HepG2 (cell line): Measurements from ENCODE around the gene EXOC6B. TPM values are rescaled to one million over a fixed set of nuclear protein-coding genes. Genes with fewer than 3 reads are reported as not detected.
A peak's percentile ranks its signal among the peaks of the same experiment; 100 is the strongest.

Source experiments
- ARID2 ChIP-seq: sonication (generic); formaldehyde crosslinking; IDR thresholded peaks from 2 replicates; pipeline ENCODE4 v1.8.1; 2022; ENCODE audit warnings: mild to moderate bottlenecking, missing genetic modification reagents, borderline replicate concordance
- ARID5B ChIP-seq: IDR thresholded peaks from 2 replicates; pipeline ENCODE4 v1.4.0; 2020; ENCODE audit warnings: mild to moderate bottlenecking, missing genetic modification reagents
- CBX5 ChIP-seq: sonication (generic); formaldehyde crosslinking; IDR thresholded peaks from 2 replicates; pipeline ENCODE4 v1.4.0; 2020; ENCODE audit warnings: missing genetic modification reagents, borderline replicate concordance
- FOXA1 ChIP-seq, 2 experiments: fragments of 450-650 bp in 1 of 2; sonication (generic) in 1 of 2; formaldehyde crosslinking in 1 of 2; IDR thresholded peaks; 2 replicates each; pipeline versions ENCODE4 v1.4.0 to v1.6.1; 2016 to 2020; ENCODE audit warnings: missing genetic modification reagents in 1 of 2
- FOXP1 ChIP-seq, 2 experiments: fragments of 450-650 bp in 1 of 2; IDR thresholded peaks; 2 replicates each; pipeline ENCODE4 v1.6.1; 2017 to 2018; ENCODE audit warnings: antibody characterized with exemption in 1 of 2
- GATAD1 ChIP-seq: IDR thresholded peaks from 2 replicates; pipeline ENCODE4 v1.6.1; 2016; ENCODE audit warnings: missing genetic modification reagents, missing compliant biosample characterization
- JUN ChIP-seq: sonication (generic); formaldehyde crosslinking; IDR thresholded peaks from 2 replicates; pipeline ENCODE4 v1.4.0; 2020; ENCODE audit warnings: mild to moderate bottlenecking, missing genetic modification reagents
- NFKBIZ ChIP-seq: IDR thresholded peaks from 2 replicates; pipeline ENCODE4 v1.6.1; 2018; ENCODE audit warnings: missing genetic modification reagents, missing compliant biosample characterization
- NR2F2 ChIP-seq: IDR thresholded peaks from 2 replicates; pipeline ENCODE4 v1.6.1; 2012; ENCODE audit warnings: low read depth, inconsistent platforms, borderline replicate concordance
- PRDM10 ChIP-seq: sonication (generic); formaldehyde crosslinking; IDR thresholded peaks from 2 replicates; pipeline ENCODE4 v1.4.0; 2020; ENCODE audit warnings: low read depth, missing genetic modification reagents
- REL ChIP-seq: sonication (generic); formaldehyde crosslinking; conservative IDR thresholded peaks from 2 replicates; pipeline ENCODE4 v1.8.0; 2022; ENCODE audit warnings: mild to moderate bottlenecking, missing genetic modification reagents, moderate library complexity
- SALL2 ChIP-seq: sonication (generic); formaldehyde crosslinking; IDR thresholded peaks from 2 replicates; pipeline ENCODE4 v1.8.1; 2023; ENCODE audit warnings: mild to moderate bottlenecking, missing genetic modification reagents, inconsistent platforms
- TEAD3 ChIP-seq: optimal IDR thresholded peaks from 2 replicates; pipeline ENCODE3; 2016; ENCODE audit warnings: borderline replicate concordance
- THAP9 ChIP-seq: sonication (generic); formaldehyde crosslinking; IDR thresholded peaks from 2 replicates; pipeline ENCODE4; 2020; ENCODE audit warnings: missing genetic modification reagents, mild to moderate bottlenecking, borderline replicate concordance
- TOPORS ChIP-seq: sonication (generic); formaldehyde crosslinking; IDR thresholded peaks from 2 replicates; pipeline ENCODE4 v1.8.0; 2023; ENCODE audit warnings: mild to moderate bottlenecking, missing genetic modification reagents
- ZMYM3 ChIP-seq: sonication (generic); formaldehyde crosslinking; IDR thresholded peaks from 2 replicates; pipeline ENCODE4 v1.5.1; 2020; ENCODE audit warnings: mild to moderate bottlenecking, missing genetic modification reagents
- ZNF709 ChIP-seq: sonication (generic); formaldehyde crosslinking; IDR thresholded peaks from 2 replicates; pipeline ENCODE4 v1.5.0; 2020; ENCODE audit warnings: mild to moderate bottlenecking, missing genetic modification reagents
- polyA plus RNA-seq, 8 experiments: library from polyadenylated mRNA; depleted of rRNA in 3 of 8; stranded (reverse) in 7 of 8; unstranded in 1 of 8; fragments of >200 nt; fragmentation: Illumina TruSeq in 4 of 8; extraction: Trizol in 4 of 8; gene quantifications; 2 replicates each; pipeline versions ENCODE4 v1.2.1 to v1.2.3, GENCODE V29; 2011 to 2016; ENCODE audit warnings: low read depth in 4 of 8, missing spikeins in 1 of 8, mixed read lengths in 1 of 8; ENCODE audit not compliant: insufficient read depth in 1 of 8
- total RNA-seq, 5 experiments: library from RNA; depleted of rRNA; stranded (reverse); fragments of >200 nt; fragmentation: Illumina TruSeq; extraction: Trizol; gene quantifications; 2 replicates each; pipeline ENCODE4 v1.2.3, GENCODE V29; 2016; ENCODE audit warnings: low read depth in 1 of 5

EXOC6B gene
- total and polyA plus RNA-seq, 2 of the 13 experiments (the other 11 are each of a cell fraction or from before 2014, with no cell fraction given) = 9.1 to 15.9 TPM

- TF ChIP-seq REL (no peak), SALL2 (CRISPR knock-in tag) (peak; percentile 54; the same call in 1 of the 2 replicates), THAP9 (CRISPR knock-in tag) (no peak), NR2F2 (peak; percentile 98), ARID2 (CRISPR knock-in tag) (no peak), PRDM10 (CRISPR knock-in tag) (0 out of 2 replicates have a peak, but pooled peaks have one; percentile 29), CBX5 (CRISPR knock-in tag) (no peak), JUN (peak; percentile 64; the same call in 1 of the 2 replicates), TEAD3 (peak; percentile 95), GATAD1 (CRISPR knock-in tag) (0 out of 2 replicates have a peak, but pooled peaks have one; percentile 49), ZNF709 (0 out of 2 replicates have a peak, but pooled peaks have one; percentile 38), ARID5B (CRISPR knock-in tag) (peak; percentile 97), FOXA1 (IDR thresholded peaks at IDR 0.05) (no peak), FOXA1 (CRISPR knock-in tag; IDR thresholded peaks at IDR 0.05) (peak; percentile 98), TOPORS (0 out of 2 replicates have a peak, but pooled peaks have one; percentile 30), NFKBIZ (peak; percentile 44; the same call in 1 of the 2 replicates), ZMYM3 (CRISPR knock-in tag) (peak; percentile 66; the same call in 1 of the 2 replicates), FOXP1 (IDR thresholded peaks at IDR 0.05) (no peak), FOXP1 (CRISPR knock-in tag; IDR thresholded peaks at IDR 0.05) (peak; percentile 85)
Measured at GRCh38 chr2:72694715-72695496, 130.9 kb downstream of the EXOC6B start (continued).
